MCF 10A (cell line): Measurements from ENCODE around the gene FGD4. TPM values are rescaled to one million over a fixed set of nuclear protein-coding genes. Genes with fewer than 3 reads are reported as not detected.
"Not testable (repeated sequence)": the region's sequence is repeated elsewhere in the genome, so short reads cannot be mapped to it uniquely, and the experiment has no call there.

Experiments
- BruUV-seq: library from RNA; stranded (reverse); fragments of 400-500 nt; replicated peaks from 2 replicates; lab custom pipeline; 2021; lab: Mats Ljungman, UMichigan
- CTCF ChIA-PET: fragments of 300-600 bp; sonication (Branson Sonifier 250); formaldehyde crosslinking; extraction: SDS; loops from one replicate; lab custom pipeline; 2021; ENCODE audit warnings: antibody characterized with exemption, inconsistent platforms; lab: Yijun Ruan, JAX
- POLR2A ChIA-PET: fragments of 300-600, 350-650 bp; sonication (Branson Sonifier 250); formaldehyde crosslinking; extraction: SDS; loops from one replicate; lab custom pipeline; 2020; ENCODE audit warnings: antibody characterized with exemption, inconsistent platforms; lab: Yijun Ruan, JAX
- DNase-seq: peaks from one replicate; pipeline ENCODE4 v3.0.0-alpha.2; 2018; ENCODE audit not compliant: unreplicated experiment
- H3K27ac Mint-ChIP-seq: one replicate; pipeline ENCODE4 v1.8.0; 2022; ENCODE audit warnings: mild to moderate bottlenecking, low read depth, mixed read lengths; ENCODE audit not compliant: unreplicated experiment
- H3K27me3 Mint-ChIP-seq: one replicate; pipeline ENCODE4 v1.8.0; 2022; ENCODE audit warnings: mixed read lengths; ENCODE audit not compliant: insufficient read depth, unreplicated experiment
- H3K36me3 Mint-ChIP-seq: one replicate; pipeline ENCODE4 v1.8.0; 2022; ENCODE audit warnings: mild to moderate bottlenecking, moderate library complexity, mixed read lengths; ENCODE audit not compliant: insufficient read depth, unreplicated experiment
- H3K4me1 Mint-ChIP-seq: one replicate; pipeline ENCODE4 v1.8.0; 2022; ENCODE audit warnings: mixed read lengths; ENCODE audit not compliant: insufficient read depth, unreplicated experiment
- H3K4me3 Mint-ChIP-seq: one replicate; pipeline ENCODE4 v1.8.0; 2022; ENCODE audit warnings: mild to moderate bottlenecking, moderate library complexity, mixed read lengths; ENCODE audit not compliant: unreplicated experiment
- H3K9me3 Mint-ChIP-seq: one replicate; pipeline ENCODE4 v1.8.0; 2022; ENCODE audit warnings: mixed read lengths; ENCODE audit not compliant: unreplicated experiment
- intact Hi-C: fragments of 100-400 bp; cut with micrococcal nuclease; formaldehyde crosslinking; loops from 2 replicates; pipeline ENCODE4 v1.14.1; 2022
- total RNA-seq: library from RNA; stranded (reverse); gene quantifications from 2 replicates; pipeline ENCODE4 v1.2.3, GENCODE V29; 2022
- TF ChIP-seq, protein P1 (sequence below): fragments of 200-600 bp; IDR thresholded peaks from one replicate; pipeline ENCODE4 v1.8.0; 2022; ENCODE audit warnings: antibody characterized with exemption, mild to moderate bottlenecking; ENCODE audit not compliant: unreplicated experiment

Gene FGD4
- total RNA-seq, 1 experiment from 2014 or later, result 34.7 TPM

DNA sequence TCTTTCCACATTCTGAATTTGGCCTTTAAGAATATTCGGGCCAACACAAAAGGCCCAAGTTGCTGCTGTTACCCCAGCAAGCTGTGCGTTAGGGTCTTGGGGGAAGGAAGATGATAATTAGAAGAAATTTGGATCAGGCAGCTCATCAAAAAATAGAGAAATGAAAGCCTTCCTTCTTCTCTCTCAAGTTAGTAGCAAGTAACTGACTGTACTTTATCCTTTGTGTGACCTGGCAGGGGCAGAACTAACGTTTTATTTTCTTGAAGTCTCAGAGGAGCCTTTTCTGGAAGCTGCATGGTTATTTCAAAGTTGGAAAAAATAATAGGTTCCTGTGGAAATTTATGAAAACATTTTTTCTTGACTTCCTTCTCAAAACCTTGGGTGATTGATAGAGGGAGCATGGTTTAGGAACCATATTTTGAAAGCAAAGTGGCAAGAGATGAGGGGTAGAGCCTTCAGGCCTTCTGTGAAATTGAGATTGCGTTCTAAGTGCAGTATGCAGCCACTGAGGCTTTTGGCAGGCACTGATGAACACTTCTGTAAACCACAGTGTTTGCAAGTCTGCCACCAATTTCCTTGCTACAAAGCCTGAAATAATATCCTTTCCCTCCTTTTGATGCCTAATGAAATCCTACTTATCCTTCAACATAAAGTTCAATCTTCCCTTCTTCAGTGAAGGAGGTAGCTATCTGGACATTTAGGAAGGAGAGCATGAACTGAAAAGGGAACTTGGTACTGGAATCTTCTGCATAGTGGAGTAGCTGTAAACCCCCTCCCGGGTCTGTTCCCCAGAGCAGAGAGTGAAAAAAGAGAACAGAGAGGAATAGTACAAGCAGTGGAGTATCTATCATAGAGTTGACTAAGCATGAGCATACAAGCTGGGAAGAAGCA, 123.2 kb downstream of the FGD4 start:
- DNase-seq, result no peak
- Mint-ChIP-seq H3K9me3 (no peaks in the 10 kb centered on the region), H3K27ac (no peak overlapping the region), H3K36me3 (peaks cover 36% of the 10 kb centered on the region), H3K4me1 (peaks cover 11% of the 10 kb centered on the region), H3K4me3 (no peak overlapping the region), H3K27me3 (no peaks in the 10 kb centered on the region)
- POLR2A ChIA-PET, result interaction anchor here (0.7 to 1.1 kb wide), 5 partner anchors 10 to 157 kb away, joined by 3 to 6 read pairs (median 3); no protein-coding TSS in a partner anchor
- intact Hi-C loops, result no loop called here
- no TSS peak for BruUV-seq
- CTCF ChIA-PET, result interaction anchor here (0.5 kb wide), 1 partner anchor 57 kb away, joined by 3 read pairs; no protein-coding TSS in a partner anchor
- TF ChIP-seq, protein P1, sequence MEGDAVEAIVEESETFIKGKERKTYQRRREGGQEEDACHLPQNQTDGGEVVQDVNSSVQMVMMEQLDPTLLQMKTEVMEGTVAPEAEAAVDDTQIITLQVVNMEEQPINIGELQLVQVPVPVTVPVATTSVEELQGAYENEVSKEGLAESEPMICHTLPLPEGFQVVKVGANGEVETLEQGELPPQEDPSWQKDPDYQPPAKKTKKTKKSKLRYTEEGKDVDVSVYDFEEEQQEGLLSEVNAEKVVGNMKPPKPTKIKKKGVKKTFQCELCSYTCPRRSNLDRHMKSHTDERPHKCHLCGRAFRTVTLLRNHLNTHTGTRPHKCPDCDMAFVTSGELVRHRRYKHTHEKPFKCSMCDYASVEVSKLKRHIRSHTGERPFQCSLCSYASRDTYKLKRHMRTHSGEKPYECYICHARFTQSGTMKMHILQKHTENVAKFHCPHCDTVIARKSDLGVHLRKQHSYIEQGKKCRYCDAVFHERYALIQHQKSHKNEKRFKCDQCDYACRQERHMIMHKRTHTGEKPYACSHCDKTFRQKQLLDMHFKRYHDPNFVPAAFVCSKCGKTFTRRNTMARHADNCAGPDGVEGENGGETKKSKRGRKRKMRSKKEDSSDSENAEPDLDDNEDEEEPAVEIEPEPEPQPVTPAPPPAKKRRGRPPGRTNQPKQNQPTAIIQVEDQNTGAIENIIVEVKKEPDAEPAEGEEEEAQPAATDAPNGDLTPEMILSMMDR, result no peak

DNA sequence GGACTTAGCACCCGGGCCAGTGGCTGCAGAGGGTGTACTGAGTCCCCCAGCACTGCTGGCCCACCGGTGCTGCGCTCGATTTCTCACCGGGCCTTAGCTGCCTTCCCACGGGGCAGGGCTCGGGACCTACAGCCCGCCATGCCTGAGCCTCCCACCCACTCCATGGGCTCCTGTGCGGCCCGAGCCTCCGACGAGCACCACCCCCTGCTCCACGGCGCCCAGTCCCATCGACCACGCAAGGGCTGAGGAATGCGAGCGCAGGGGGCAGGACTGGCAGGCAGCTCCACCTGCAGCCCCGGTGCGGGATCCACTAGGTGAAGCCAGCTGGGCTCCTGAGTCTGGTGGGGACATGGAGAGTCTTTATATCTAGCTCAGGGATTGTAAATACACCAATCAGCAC, 126.4 kb downstream of the FGD4 start:
- BruUV-seq, H3K9me3 Mint-ChIP-seq, H3K27me3 Mint-ChIP-seq, H3K27ac Mint-ChIP-seq, POLR2A ChIA-PET, H3K4me3 Mint-ChIP-seq, CTCF ChIA-PET, intact Hi-C loops, DNase-seq: not testable (repeated sequence)
- Mint-ChIP-seq H3K36me3 (peaks cover 20% of the 10 kb centered on the region), H3K4me1 (peaks cover 11% of the 10 kb centered on the region)

DNA sequence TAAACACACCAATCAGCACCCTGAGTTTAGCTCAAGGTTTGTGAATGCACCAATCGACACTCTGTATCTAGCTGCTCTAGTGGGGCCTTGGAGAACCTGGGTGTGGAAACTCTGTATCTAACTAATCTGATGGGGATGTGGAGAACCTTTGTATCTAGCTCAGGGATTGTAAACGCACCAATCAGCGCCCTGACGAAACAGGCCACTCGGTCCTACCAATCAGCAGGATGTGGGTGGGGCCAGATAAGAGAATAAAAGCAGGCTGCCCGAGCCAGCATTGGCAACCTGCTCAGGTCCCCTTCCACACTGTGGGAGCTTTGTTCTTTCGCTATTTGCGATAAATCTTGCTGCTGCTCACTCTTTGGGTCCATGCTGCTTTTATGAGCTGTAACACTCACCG, 127.0 kb downstream of the FGD4 start:
- DNase-seq, BruUV-seq, intact Hi-C loops, CTCF ChIA-PET, H3K9me3 Mint-ChIP-seq, H3K4me3 Mint-ChIP-seq, H3K27ac Mint-ChIP-seq, POLR2A ChIA-PET, H3K27me3 Mint-ChIP-seq: not testable (repeated sequence)
- H3K4me1 Mint-ChIP-seq, result peaks cover 11% of the 10 kb centered on the region
- peaks cover 20% of the 10 kb centered on the region for H3K36me3 Mint-ChIP-seq

DNA sequence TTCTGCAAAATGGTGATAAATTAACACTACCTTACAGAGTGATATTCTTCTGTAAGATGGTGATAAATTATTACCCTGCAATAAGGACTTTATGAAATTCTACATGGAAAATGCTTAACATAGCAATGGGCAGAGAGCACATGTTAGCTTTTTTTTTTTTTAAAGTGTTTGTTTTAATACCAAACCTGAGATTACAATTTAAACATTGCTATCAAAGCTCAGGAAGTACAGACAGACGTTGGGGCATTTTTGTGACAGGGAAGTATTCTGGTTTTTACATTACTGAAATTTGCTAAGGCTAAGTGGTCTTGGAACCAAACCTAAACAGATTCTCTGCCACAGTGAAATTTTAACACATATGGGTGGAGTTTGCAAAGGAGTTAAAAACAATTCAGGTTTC, 133.1 kb downstream of the FGD4 start:
- peaks cover 31% of the 10 kb centered on the region for H3K4me1 Mint-ChIP-seq
- H3K9me3 Mint-ChIP-seq, result no peaks in the 10 kb centered on the region
- TF ChIP-seq, protein P1, result no peak
- no TSS peak for BruUV-seq
- peaks cover under 1% of the 10 kb centered on the region for H3K36me3 Mint-ChIP-seq
- intact Hi-C loops, result no loop called here
- H3K4me3 Mint-ChIP-seq, result no peak overlapping the region
- DNase-seq, result no peak
- no peak overlapping the region for H3K27ac Mint-ChIP-seq
- POLR2A ChIA-PET, result interaction anchor here (0.7 to 2.6 kb wide), 4 partner anchors 19 to 36 kb away, joined by 3 to 19 read pairs (median 4); no protein-coding TSS in a partner anchor
- CTCF ChIA-PET, result interaction anchor here (1.0 to 1.2 kb wide), 2 partner anchors 15 to 95 kb away, joined by 3 to 5 read pairs; no protein-coding TSS in a partner anchor
- no peaks in the 10 kb centered on the region for H3K27me3 Mint-ChIP-seq

DNA sequence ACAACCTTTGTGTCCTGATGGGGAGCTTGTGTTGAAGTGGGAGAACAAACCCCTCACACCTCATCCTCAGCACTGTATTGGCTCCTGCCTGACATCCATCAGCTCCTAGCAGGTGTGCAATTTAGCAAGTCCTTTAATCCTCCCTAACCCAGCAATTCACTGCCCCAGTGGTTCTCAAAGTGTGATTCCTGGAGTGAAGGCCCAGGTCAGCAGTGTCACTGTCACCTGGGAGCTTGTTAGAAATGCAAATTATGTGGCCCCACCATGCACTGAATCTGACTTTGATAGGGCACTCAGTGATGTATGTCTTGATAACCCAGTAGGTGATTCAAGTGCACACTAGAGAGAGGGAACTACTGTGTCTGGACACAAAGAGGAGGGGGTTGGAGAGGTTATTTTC, 133.6 kb downstream of the FGD4 start:
- intact Hi-C loops, result no loop called here
- POLR2A ChIA-PET, result interaction anchor here (1.1 to 2.6 kb wide), 4 partner anchors 25 to 36 kb away, joined by 3 to 19 read pairs (median 4); no protein-coding TSS in a partner anchor
- TF ChIP-seq, protein P1, result no peak
- no peak overlapping the region for H3K27ac Mint-ChIP-seq
- peaks cover 36% of the 10 kb centered on the region for H3K4me1 Mint-ChIP-seq
- H3K36me3 Mint-ChIP-seq, result no peaks in the 10 kb centered on the region
- no peak for DNase-seq
- H3K4me3 Mint-ChIP-seq, result no peak overlapping the region
- no peaks in the 10 kb centered on the region for H3K27me3 Mint-ChIP-seq
- BruUV-seq, result no TSS peak
- H3K9me3 Mint-ChIP-seq, result no peaks in the 10 kb centered on the region
- CTCF ChIA-PET, result interaction anchor here (1.0 to 1.2 kb wide), 2 partner anchors 16 to 95 kb away, joined by 3 to 5 read pairs; no protein-coding TSS in a partner anchor

DNA sequence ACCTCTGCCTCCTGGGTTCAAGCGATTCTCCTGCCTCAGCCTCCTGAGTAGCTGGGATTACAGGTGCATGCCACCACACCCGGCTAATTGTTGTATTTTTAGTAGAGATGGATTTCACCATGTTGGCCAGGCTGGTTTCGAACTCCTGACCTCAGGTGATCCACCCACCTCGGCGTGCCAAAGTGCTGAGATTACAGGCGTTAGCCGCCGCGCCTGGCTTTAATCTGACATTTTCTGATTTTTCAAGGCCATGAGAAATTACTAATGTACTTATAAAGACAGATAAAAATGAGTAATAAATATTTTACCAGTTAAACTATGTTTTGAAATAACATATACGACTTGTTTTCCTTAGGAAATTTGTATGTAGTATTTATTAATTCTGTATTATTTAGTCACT, 134.1 kb downstream of the FGD4 start:
- DNase-seq, result not testable (repeated sequence)

More for the DNA sequence above, 134.1 kb downstream of the FGD4 start:
- POLR2A ChIA-PET, result interaction anchor here (0.9 to 3.4 kb wide), 18 partner anchors 11 to 426 kb away, joined by 3 to 19 read pairs (median 4); partner anchors contain the start of genes FGD4 and YARS2
- H3K9me3 Mint-ChIP-seq, BruUV-seq, H3K36me3 Mint-ChIP-seq, intact Hi-C loops, H3K4me3 Mint-ChIP-seq, H3K27me3 Mint-ChIP-seq, H3K27ac Mint-ChIP-seq: not testable (repeated sequence)
- H3K4me1 Mint-ChIP-seq, result peaks cover 40% of the 10 kb centered on the region
- CTCF ChIA-PET, result interaction anchor here (1.0 to 1.5 kb wide), 5 partner anchors 9 to 134 kb away, joined by 3 to 8 read pairs (median 3); partner anchors contain the start of gene FGD4
